Measurements from ENCODE around the gene CPXM2.
A peak's percentile ranks its signal among the peaks of the same experiment; 100 is the strongest.

Gene CPXM2

DNA sequence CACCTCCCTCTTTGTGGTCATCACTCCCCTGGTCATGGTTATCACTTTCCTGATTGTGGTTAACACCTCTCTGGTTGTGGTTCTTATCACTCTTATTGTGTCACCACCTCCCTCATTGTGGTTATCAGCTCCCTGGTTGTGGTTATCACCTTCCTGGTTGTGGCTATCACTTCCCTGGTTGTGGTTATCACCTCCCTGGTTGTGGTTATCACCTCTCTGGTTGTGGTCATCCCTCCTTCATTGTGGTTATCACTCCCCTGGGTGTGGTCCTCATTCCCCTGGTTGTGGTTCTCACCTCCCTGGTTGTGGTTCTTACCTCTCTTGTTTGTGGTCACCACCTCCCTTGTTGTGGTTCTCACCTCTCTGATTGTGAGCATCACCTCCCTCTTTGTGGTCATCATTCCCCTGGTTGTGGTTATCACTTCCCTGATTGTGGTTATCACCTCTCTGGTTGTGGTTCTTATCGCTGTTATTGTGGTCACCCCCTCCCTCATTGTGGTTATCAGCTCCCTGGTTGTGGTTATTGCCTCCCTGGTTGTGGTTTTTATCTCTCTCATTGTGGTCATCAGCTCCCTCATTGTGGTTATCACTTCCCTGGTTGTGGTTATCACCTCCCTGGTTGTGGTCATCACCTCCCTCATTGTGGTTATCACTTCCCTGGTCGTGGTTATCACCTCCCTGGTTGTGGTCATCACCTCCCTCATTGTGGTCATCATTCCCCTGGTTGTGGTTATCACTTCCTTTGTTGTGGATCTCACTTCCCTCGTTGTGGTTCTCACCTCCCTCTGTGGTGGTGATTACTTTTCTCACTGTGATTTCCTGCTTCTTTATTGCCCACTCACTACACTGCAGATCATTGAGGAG, 118.7 kb downstream of the CPXM2 start:
- Mint-ChIP-seq H3K27ac (no peak overlapping the region), H3K9me3 (peaks cover 11% of the 10 kb centered on the region), H3K27me3 (peaks cover 14% of the 10 kb centered on the region), H3K4me1 (no peaks in the 10 kb centered on the region), H3K4me3 (peak overlapping the region; percentile 55), H3K36me3 (no peaks in the 10 kb centered on the region)
- no peak for ATAC-seq

DNA sequence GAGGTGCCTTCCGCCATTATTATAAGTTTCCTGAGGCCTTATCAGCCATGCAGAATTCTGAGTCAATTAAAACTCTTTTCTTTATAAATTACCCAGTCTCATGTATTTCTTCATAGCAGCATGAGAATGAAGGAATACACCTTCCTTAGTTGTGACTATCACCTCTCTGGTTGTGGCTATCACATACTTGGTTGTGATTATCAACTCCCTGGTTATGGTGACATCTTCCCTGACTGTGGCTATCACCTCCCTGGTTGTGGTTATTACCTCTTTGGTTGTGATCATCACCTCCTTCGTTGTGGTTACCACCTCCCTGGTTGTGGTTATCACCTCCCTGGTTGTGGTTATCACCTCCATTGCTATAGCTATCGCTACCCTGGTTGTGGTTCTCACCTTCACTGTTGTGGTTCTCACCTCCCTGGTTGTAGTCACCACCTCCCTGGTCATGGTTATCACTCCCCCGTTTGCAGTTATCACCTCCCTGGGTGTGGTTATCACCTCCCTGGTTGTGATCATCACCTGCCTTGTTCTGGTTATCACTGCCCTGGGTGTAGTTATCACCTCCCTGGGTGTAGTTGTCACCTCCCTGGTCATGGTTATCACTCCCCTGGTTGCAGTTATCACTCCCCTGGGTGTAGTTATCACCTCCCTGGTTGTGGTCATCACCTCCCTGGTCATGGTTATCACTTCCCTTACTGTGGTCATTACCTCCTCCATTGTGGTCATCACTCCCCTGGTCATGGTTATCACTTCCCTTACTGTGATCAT, 119.5 kb downstream of the CPXM2 start:
- no peak for ATAC-seq

DNA sequence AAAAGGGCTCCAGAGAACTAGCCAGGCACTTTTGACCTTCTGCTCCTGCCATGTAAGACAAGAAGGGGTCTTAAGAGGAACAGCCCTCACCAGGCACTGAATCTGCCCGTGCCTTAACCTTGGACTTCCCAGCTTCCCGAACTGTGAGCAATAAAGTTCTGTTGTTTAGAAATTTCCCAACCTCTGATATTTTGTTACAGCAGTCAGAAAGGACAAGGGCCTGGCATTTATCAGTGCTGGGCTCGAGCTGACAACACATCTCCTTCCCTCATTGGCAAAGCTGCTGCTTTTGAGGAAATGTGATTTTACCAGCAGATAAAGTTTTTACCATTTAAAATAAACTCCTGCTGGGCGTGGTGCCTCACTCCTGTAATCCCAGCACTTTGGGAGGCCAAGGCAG, 122.0 kb downstream of the CPXM2 start:
- no peak overlapping the region for H3K27ac Mint-ChIP-seq
- peaks cover 23% of the 10 kb centered on the region for H3K27me3 Mint-ChIP-seq
- H3K9me3 Mint-ChIP-seq: peaks cover 11% of the 10 kb centered on the region
- H3K4me1 Mint-ChIP-seq: no peaks in the 10 kb centered on the region
- ATAC-seq: no peak
- H3K36me3 Mint-ChIP-seq: no peaks in the 10 kb centered on the region
- H3K4me3 Mint-ChIP-seq: no peak overlapping the region

More for the DNA sequence above, 119.5 kb downstream of the CPXM2 start:
- H3K36me3 Mint-ChIP-seq: no peaks in the 10 kb centered on the region
- H3K4me1 Mint-ChIP-seq: no peaks in the 10 kb centered on the region
- H3K9me3 Mint-ChIP-seq: peaks cover 11% of the 10 kb centered on the region
- H3K27ac Mint-ChIP-seq: no peak overlapping the region
- peaks cover 16% of the 10 kb centered on the region for H3K27me3 Mint-ChIP-seq
- no peak overlapping the region for H3K4me3 Mint-ChIP-seq

DNA sequence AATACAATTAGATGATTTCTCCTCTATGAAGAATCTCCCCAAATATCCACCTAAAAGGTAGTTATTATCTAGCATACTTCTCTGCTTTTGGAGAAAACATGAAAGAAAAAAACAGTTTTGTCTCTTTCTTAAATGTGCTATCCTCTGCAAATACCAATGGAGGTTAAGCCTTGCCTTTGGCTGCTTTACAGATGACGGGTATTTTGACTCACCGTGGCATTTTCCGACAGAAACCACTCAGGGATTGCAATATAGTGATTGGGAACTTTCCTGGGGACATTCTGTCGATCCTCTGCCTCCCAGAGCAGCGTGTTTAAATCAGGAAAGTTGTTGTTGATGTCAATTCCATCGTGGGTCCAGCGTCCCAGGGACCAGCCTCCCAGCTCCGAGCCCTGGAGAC, 124.8 kb downstream of the CPXM2 start:
- Mint-ChIP-seq H3K4me3 (no peak overlapping the region), H3K27me3 (peaks cover 23% of the 10 kb centered on the region), H3K36me3 (no peaks in the 10 kb centered on the region), H3K4me1 (no peaks in the 10 kb centered on the region), H3K27ac (no peak overlapping the region), H3K9me3 (no peaks in the 10 kb centered on the region)
- no peak for ATAC-seq

DNA sequence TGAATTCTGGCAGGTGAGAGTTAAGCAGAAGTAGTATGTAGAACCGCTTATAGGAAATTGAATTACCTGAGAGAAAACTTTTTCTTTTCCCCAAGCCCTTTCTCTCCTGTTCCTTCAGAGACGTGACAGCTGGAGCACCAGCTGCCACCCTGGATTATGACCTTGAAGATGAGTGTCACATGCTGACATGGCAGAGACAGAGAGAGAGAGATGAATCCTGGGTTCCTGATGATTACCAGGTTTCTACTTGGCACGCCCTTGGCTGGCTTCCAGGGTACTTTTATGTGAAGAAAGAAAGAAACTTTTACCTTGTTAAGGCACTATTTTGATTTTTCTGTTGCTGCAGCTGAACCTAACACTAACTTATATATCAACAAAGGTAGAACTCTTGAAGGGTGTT, 125.6 kb downstream of the CPXM2 start:
- Mint-ChIP-seq H3K27me3 (peaks cover 23% of the 10 kb centered on the region), H3K4me1 (no peaks in the 10 kb centered on the region), H3K27ac (no peak overlapping the region), H3K4me3 (no peak overlapping the region), H3K36me3 (no peaks in the 10 kb centered on the region), H3K9me3 (no peaks in the 10 kb centered on the region)
- no peak for ATAC-seq

DNA sequence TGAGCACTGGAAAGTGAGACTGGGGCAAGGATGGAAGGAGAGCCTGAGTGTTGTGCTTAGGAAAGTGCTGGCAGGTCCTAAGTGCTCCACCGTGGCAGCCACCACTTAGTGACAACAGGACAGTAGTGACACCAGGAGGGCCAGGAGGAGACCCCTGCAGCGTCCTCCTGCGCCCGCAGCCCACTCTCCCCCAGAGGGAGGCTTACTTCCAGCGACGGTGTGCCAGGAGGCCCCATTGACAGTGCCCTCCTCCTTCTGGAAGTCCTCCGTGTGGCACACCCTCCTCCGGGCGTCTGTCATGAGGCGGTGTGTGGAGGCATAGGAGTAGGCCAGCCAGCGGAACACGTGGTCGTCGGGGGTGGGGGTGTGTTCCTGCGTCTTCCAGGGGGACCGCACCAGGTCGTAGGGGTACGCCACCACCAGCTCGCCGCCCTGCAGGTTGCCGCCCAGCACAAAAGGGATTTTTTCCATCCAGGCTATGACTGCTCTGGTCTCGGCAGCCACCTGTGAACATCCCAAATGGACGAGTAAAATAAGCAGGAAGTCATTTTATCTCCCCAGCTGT, 129.9 kb downstream of the CPXM2 start:
- Mint-ChIP-seq H3K36me3 (no peaks in the 10 kb centered on the region), H3K4me3 (no peak overlapping the region), H3K27me3 (peaks cover 4% of the 10 kb centered on the region), H3K9me3 (no peaks in the 10 kb centered on the region), H3K27ac (no peak overlapping the region), H3K4me1 (no peaks in the 10 kb centered on the region)
- ATAC-seq: no peak

DNA sequence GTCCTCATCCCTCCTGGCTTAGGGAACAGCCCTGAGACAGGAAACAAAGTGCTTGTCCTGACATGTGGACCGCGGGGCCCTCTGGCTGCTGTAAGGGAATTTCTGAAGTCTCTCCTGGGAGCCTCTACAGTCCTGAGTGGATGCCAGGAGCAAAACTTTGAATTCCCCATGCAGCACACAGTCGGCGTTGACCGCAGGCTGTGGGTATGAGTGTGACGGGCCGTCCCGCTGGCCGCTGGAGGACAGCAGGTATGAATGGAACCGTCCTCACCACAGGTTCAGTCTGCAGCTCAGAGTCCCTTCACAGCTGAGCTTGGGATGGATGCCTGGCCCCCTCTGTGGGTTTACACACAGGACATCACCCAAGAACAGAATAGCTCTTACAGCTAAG, 130.6 kb downstream of the CPXM2 start:
- Mint-ChIP-seq H3K36me3 (no peaks in the 10 kb centered on the region), H3K4me3 (no peak overlapping the region), H3K9me3 (no peaks in the 10 kb centered on the region), H3K27ac (no peak overlapping the region), H3K4me1 (no peaks in the 10 kb centered on the region), H3K27me3 (no peaks in the 10 kb centered on the region)
- no peak for ATAC-seq

DNA sequence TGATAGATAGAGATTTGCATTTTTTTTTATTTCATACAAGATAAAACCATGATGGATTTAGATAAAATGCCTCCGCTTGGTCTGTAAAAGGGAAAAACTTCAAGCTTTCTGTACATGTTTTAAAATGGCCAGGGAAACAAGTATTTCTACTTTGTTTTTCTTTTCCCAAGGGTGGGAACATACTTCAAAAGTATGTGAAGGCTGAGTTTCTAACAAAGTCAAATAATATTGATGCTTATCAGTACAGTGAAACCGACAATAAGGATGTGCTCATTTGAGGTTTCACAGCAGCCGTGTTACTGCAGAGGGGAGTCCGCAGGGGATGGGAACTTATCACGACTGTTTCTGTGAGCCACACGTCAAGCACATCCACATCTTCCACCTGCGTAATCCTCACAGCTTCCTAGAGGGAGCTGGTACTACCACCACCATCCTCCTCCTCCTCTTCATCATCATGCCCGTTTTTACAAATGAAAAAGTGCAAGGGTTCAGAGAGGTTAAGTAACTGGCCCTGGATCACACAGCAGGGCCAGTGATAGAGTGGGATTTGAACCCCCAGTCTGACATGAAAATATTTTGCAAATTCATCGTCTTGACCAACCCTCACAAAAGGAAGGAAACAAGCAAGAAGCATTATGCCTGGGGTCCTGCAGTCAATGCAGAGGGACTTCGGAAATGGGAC, 131.1 kb downstream of the CPXM2 start:
- ATAC-seq: no peak
- Mint-ChIP-seq H3K4me3 (no peak overlapping the region), H3K9me3 (no peaks in the 10 kb centered on the region), H3K4me1 (no peaks in the 10 kb centered on the region), H3K36me3 (no peaks in the 10 kb centered on the region), H3K27ac (no peak overlapping the region), H3K27me3 (no peaks in the 10 kb centered on the region)

DNA sequence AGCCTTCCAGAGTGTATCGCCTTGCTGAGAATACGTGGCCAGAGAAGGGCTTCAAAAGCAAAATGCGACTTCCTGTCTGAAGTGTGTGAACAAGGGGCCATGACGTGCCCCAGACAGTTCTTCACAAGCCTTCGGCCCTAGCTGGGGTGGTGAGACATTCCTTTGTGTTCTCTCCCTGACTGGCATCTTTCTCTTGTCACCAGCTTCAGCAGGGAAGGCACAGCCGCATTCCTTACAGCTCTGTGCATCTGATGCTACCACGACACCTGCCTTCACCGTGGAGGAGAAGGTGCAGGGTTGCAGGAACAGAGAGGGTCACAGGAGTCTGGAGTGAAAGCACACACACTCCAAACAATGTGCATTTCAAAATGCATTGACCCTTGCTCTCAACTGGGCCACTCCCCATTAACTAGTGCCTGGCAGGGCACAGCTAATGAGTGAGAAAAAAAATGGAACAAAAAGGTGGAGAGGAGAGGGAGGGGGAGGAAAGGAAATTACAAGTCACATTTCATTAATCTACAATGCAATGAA, 132.0 kb downstream of the CPXM2 start:
- H3K4me3 Mint-ChIP-seq: no peak overlapping the region
- H3K27me3 Mint-ChIP-seq: no peaks in the 10 kb centered on the region
- H3K9me3 Mint-ChIP-seq: no peaks in the 10 kb centered on the region
- no peaks in the 10 kb centered on the region for H3K4me1 Mint-ChIP-seq
- no peak for ATAC-seq
- H3K27ac Mint-ChIP-seq: no peak overlapping the region
- no peaks in the 10 kb centered on the region for H3K36me3 Mint-ChIP-seq

DNA sequence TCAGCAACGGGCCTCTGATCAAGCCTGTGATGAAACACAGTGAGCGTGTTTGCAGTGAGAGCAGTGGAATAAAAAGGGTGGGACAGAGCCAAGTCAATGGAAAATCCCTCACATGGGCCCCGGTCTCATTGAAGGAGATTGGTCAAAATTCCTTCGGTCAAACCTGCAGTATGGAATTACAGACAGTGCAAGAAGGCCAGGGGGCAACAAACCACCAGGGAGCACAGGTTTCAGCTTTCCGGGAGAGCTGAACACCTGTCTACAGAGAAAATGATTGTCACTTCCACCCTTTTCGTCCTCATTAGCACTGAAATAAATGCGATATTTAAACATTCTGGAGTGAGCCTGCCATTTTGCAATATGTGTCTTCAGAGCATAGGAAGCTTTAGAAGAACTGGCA, 132.6 kb downstream of the CPXM2 start:
- Mint-ChIP-seq H3K36me3 (no peaks in the 10 kb centered on the region), H3K27me3 (peaks cover 5% of the 10 kb centered on the region), H3K4me3 (no peak overlapping the region), H3K9me3 (no peaks in the 10 kb centered on the region), H3K4me1 (no peaks in the 10 kb centered on the region), H3K27ac (no peak overlapping the region)
- ATAC-seq: no peak

DNA sequence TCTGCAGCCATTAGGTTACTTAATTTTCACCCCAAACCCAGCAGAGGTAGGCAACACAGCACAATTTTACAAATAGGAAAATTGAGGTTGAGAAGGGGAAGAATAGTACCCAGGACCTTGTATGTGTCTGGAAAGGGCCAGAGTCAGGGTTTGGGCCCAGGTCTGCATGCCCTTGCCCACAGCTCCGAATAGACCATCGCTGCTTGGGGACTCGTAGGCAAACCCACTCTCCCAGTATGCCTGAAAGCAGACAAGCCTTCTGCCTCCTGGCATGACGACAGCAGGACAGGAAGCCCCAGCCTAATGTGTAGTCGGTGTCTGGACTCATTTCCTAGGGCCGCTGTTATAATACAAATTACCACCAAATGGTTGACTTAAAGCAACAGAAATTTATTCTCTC, 133.8 kb downstream of the CPXM2 start:
- Mint-ChIP-seq H3K4me3 (no peak overlapping the region), H3K27me3 (peaks cover 8% of the 10 kb centered on the region), H3K9me3 (no peaks in the 10 kb centered on the region), H3K36me3 (no peaks in the 10 kb centered on the region), H3K27ac (no peak overlapping the region), H3K4me1 (no peaks in the 10 kb centered on the region)
- ATAC-seq: no peak

DNA sequence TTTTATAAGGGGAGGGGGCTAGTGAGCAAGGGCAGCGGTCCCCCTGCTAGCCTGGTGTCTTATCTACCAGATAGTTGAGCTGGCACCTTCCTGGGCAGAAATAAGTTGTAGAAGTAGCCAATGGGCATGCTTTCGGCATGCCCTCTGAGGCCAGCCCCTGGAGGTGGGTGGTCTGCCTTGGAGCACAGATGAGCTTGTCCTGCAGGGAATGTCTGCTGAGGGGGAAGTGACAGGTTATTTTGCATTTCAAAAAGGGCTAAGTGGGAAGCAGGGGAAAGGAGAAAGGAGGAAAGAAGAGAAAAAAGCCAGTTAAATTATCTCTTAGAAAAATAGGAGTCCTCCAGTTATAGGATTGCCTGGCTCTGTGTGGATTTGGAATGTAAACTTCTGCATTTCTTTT, 136.5 kb downstream of the CPXM2 start:
- Mint-ChIP-seq H3K27me3 (peaks cover 8% of the 10 kb centered on the region), H3K36me3 (no peaks in the 10 kb centered on the region), H3K9me3 (peaks cover 12% of the 10 kb centered on the region), H3K4me3 (no peak overlapping the region), H3K4me1 (no peaks in the 10 kb centered on the region), H3K27ac (no peak overlapping the region)
- no peak for ATAC-seq

DNA sequence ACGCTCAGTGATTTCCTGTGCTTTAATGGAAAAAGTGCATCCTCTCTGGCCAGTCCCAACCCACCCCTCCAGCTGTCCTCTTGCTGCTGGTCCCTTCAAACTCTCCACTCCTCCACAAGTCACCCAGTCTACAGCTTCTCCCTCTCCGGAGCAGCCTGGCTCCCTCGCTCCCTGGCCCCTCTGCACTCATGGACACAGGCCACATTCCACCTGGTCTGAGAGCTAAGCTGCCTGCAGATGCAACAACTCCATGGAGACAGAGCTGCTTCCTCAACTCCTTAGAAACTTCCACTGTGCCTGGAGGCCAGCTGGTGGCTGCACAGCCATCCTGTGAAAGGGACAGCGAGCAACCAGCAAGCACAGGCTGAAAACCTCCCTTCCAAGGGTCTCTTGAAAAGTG, 137.5 kb downstream of the CPXM2 start:
- no peaks in the 10 kb centered on the region for H3K36me3 Mint-ChIP-seq
- no peak for ATAC-seq
- H3K4me3 Mint-ChIP-seq: no peak overlapping the region
- H3K9me3 Mint-ChIP-seq: peaks cover 12% of the 10 kb centered on the region
- H3K4me1 Mint-ChIP-seq: no peaks in the 10 kb centered on the region
- H3K27me3 Mint-ChIP-seq: peaks cover 8% of the 10 kb centered on the region
- H3K27ac Mint-ChIP-seq: no peak overlapping the region

DNA sequence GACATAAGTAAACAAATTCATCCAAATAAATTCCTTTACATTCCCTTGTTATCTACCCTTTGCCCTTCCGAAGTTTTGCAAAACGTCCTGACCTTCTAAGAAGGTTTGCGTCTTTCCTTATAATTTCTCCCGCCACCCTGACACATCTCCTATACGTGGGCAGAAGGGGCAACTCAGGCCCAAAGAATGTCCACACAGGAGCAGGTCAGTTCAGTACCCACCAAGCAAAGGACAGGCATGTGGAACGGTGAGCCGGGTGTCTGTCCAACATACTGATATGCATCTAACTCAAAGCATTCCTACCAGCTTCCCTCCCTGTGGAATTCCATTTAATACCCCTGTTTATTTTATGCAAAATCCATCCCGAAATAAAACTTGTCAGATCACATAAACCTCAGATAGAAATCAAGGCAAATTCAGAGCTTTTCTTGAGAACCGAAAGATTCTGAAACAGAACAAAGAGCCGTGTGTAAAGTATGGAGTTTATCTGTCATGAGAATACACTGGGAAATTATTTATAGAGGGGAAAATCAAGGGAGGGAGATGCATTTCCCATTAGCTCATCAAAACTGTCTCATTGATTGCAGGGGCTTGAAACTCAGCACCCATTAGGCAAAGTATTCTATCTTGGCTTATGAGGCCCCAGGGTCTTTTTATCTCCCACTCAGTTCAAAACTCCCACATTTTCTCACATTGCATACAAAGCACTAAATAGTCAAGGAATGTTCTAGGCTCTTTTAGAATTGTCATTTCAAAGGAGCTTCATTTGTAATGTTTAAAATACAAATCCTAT, 140.1 kb downstream of the CPXM2 start:
- peaks cover 11% of the 10 kb centered on the region for H3K27me3 Mint-ChIP-seq
- ATAC-seq: no peak
- H3K36me3 Mint-ChIP-seq: no peaks in the 10 kb centered on the region
- H3K9me3 Mint-ChIP-seq: peaks cover 12% of the 10 kb centered on the region
- no peak overlapping the region for H3K27ac Mint-ChIP-seq
- no peaks in the 10 kb centered on the region for H3K4me1 Mint-ChIP-seq
- H3K4me3 Mint-ChIP-seq: no peak overlapping the region

Measured in stimulated activated memory B cell treated with anti-CD40 and anti-IgM and Interleukin-4, amounts not matched to agents 10 μg/mL and 1 μg/mL and 100 μg/mL, for 72 hours (primary cell).